Hepatocyte (in vitro differentiated cells): ENCODE results near the gene CTNNA3. TPM values are rescaled to one million over a fixed set of nuclear protein-coding genes. Genes with fewer than 3 reads are reported as not detected.

Experiments used
- DNase-seq: peaks from one replicate; pipeline ENCODE4 v3.0.0-alpha.2; 2016; ENCODE audit warnings: low spot score
- H2AFZ ChIP-seq: fragments of 200-600 bp; sonication (generic); 2 replicates; pipeline ENCODE4 v1.6.0; 2016; ENCODE audit warnings: antibody characterized with exemption, mild to moderate bottlenecking
- H3K27ac ChIP-seq: fragments of 200-600 bp; sonication (generic); 2 replicates; pipeline ENCODE4 v1.5.1; 2016; ENCODE audit warnings: mild to moderate bottlenecking
- H3K27me3 ChIP-seq: fragments of 200-600 bp; sonication (generic); 2 replicates; pipeline ENCODE4 v1.6.1; 2016
- H3K36me3 ChIP-seq: fragments of 200-600 bp; sonication (generic); replicated peaks from 2 replicates; pipeline ENCODE4 v1.5.1; 2016; ENCODE audit warnings: low read depth; ENCODE audit not compliant: insufficient read depth
- H3K4me1 ChIP-seq: fragments of 200-600 bp; sonication (generic); 2 replicates; pipeline ENCODE4 v1.5.1; 2016; ENCODE audit warnings: mild to moderate bottlenecking, moderate library complexity; ENCODE audit not compliant: insufficient read depth
- H3K4me2 ChIP-seq: fragments of 200-600 bp; sonication (generic); 2 replicates; pipeline ENCODE4 v1.6.0; 2016
- H3K4me3 ChIP-seq: fragments of 200-600 bp; sonication (generic); 2 replicates; pipeline ENCODE4 v1.5.1; 2016; ENCODE audit warnings: mild to moderate bottlenecking
- H3K79me2 ChIP-seq: fragments of 200-600 bp; sonication (generic); 2 replicates; pipeline ENCODE4 v1.6.0; 2017; ENCODE audit warnings: mild to moderate bottlenecking
- H3K9me2 ChIP-seq: fragments of 200-600 bp; sonication (generic); replicated peaks from 2 replicates; pipeline ENCODE4 v1.6.0; 2017; ENCODE audit warnings: mild to moderate bottlenecking; ENCODE audit not compliant: insufficient read depth
- H3K9me3 ChIP-seq: fragments of 200-600 bp; sonication (generic); 2 replicates; pipeline ENCODE4 v1.5.1; 2016; ENCODE audit warnings: low read depth, mild to moderate bottlenecking
- H4K20me1 ChIP-seq: fragments of 200-600 bp; sonication (generic); 2 replicates; pipeline ENCODE4 v1.6.0; 2016; ENCODE audit warnings: mild to moderate bottlenecking; ENCODE audit not compliant: insufficient read depth, poor library complexity, severe bottlenecking
- EZH2 ChIP-seq: fragments of 200-600 bp; sonication (generic); IDR thresholded peaks from 2 replicates; pipeline ENCODE4 v1.6.1; 2016; ENCODE audit warnings: antibody characterized with exemption, mild to moderate bottlenecking, borderline replicate concordance
- EZH2phosphoT487 ChIP-seq: fragments of 200-600 bp; sonication (generic); IDR thresholded peaks from one replicate; pipeline ENCODE4 v1.6.1; 2018; ENCODE audit warnings: antibody characterized with exemption, mild to moderate bottlenecking, low read depth, moderate library complexity; ENCODE audit not compliant: unreplicated experiment, severe bottlenecking
- WGBS: methylation state at CpG from one replicate; pipeline ENCODE4 v1.1.6; 2016; ENCODE audit warnings: low lambda C conversion rate; ENCODE audit errors: missing lambda C conversion rate; 5-methylcytosine and 5-hydroxymethylcytosine counted together
- polyA plus RNA-seq: library from polyadenylated mRNA; unstranded; fragments of >200 nt; fragmentation: Nextera tagmentation; extraction: Ambion mirVana; gene quantifications from 2 replicates; pipeline ENCODE4 v1.2.1, GENCODE V29; 2016
- total RNA-seq: library from RNA; depleted of rRNA; stranded (reverse); fragments of >200 nt; gene quantifications from 2 replicates; pipeline ENCODE4 v1.2.3, GENCODE V29; 2014
- TF ChIP-seq, protein P1 (sequence below): fragments of 200-600 bp; sonication (generic); IDR thresholded peaks from 2 replicates; pipeline ENCODE4 v1.5.1; 2016; ENCODE audit warnings: antibody characterized with exemption, mild to moderate bottlenecking; ENCODE audit not compliant: poor library complexity

CTNNA3 gene
- total and polyA plus RNA-seq, 2 experiments from 2014 or later = 12.9 to 25.9 TPM

DNA sequence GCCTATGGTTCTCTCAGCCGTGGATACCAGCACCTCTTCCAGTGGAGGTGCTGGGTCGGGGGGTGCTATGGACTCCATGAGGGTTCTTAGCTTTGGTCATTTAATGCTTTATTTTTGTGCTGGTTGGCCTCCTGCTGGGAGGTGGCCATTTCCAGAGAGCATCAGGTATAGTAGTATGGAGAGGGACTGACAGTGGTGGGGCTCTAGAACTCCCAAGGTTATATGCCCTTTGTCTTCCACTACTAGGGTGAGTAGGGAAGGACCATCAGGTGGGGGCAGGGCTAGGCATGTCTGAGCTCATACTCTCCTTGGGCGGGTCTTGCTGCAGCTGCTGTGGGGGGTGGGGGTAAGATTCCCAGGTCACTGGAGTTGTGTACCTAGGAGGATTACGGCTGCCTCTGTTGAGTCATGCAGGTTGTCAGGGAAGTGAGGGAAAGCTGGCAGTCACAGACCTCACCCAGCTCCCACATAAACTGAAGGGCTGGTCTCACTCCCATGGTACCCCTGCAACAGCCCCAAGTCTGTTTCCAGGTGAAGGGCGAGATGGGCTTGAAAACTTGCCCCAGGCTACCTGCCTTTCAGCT, 1533.3 kb downstream of the CTNNA3 start:
- WGBS = 86% methylated on average over 5 of the region's 5 CpGs
- Histone ChIP-seq H3K27me3 (no peaks in the 10 kb centered on the region), H3K4me2 (no peak overlapping the region), H3K27ac (no peak overlapping the region), H4K20me1 (no peaks in the 10 kb centered on the region), H3K9me2 (no peaks in the 10 kb centered on the region), H3K4me1 (no peaks in the 10 kb centered on the region), H3K36me3 (no peaks in the 10 kb centered on the region), H3K9me3 (no peaks in the 10 kb centered on the region), H3K4me3 (no peak overlapping the region), H2AFZ (no peak overlapping the region), H3K79me2 (no peaks in the 10 kb centered on the region)
- no peak for TF ChIP-seq EZH2phosphoT487
- TF ChIP-seq, protein P1, sequence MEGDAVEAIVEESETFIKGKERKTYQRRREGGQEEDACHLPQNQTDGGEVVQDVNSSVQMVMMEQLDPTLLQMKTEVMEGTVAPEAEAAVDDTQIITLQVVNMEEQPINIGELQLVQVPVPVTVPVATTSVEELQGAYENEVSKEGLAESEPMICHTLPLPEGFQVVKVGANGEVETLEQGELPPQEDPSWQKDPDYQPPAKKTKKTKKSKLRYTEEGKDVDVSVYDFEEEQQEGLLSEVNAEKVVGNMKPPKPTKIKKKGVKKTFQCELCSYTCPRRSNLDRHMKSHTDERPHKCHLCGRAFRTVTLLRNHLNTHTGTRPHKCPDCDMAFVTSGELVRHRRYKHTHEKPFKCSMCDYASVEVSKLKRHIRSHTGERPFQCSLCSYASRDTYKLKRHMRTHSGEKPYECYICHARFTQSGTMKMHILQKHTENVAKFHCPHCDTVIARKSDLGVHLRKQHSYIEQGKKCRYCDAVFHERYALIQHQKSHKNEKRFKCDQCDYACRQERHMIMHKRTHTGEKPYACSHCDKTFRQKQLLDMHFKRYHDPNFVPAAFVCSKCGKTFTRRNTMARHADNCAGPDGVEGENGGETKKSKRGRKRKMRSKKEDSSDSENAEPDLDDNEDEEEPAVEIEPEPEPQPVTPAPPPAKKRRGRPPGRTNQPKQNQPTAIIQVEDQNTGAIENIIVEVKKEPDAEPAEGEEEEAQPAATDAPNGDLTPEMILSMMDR = no peak
- no peak for TF ChIP-seq EZH2
- no peak for DNase-seq

- WGBS = 70% methylated on average over 2 of the region's 2 CpGs
- no peaks in the 10 kb centered on the region for H3K9me2 ChIP-seq
- H3K27me3 ChIP-seq = no peaks in the 10 kb centered on the region
- no peaks in the 10 kb centered on the region for H3K4me1 ChIP-seq
- TF ChIP-seq EZH2 = no peak
- TF ChIP-seq EZH2phosphoT487 = no peak
- TF ChIP-seq, protein P1 = no peak
- H4K20me1 ChIP-seq = no peaks in the 10 kb centered on the region
- H3K36me3 ChIP-seq = no peaks in the 10 kb centered on the region
- H3K27ac ChIP-seq = no peak overlapping the region
- DNase-seq = no peak
- H3K4me2 ChIP-seq = no peak overlapping the region
- H3K79me2 ChIP-seq = no peaks in the 10 kb centered on the region
- H3K9me3 ChIP-seq = no peaks in the 10 kb centered on the region
- no peak overlapping the region for H2AFZ ChIP-seq
- no peak overlapping the region for H3K4me3 ChIP-seq
These were observed 1544.6 kb downstream of the CTNNA3 start for GRCh38 chr10:66151346-66151745.

GRCh38 chr10:66148312-66148711, 1547.7 kb downstream of the CTNNA3 start:
- Histone ChIP-seq H3K9me2 (no peaks in the 10 kb centered on the region), H3K27me3 (no peaks in the 10 kb centered on the region), H3K4me1 (no peaks in the 10 kb centered on the region), H3K79me2 (no peaks in the 10 kb centered on the region), H3K36me3 (no peaks in the 10 kb centered on the region), H4K20me1 (no peaks in the 10 kb centered on the region), H3K4me2 (no peak overlapping the region), H3K9me3 (no peaks in the 10 kb centered on the region), H3K4me3 (no peak overlapping the region), H2AFZ (no peak overlapping the region), H3K27ac (no peak overlapping the region)
- WGBS = 39% methylated on average over 3 of the region's 3 CpGs
- TF ChIP-seq EZH2phosphoT487 = no peak
- TF ChIP-seq, protein P1 = no peak
- no peak for TF ChIP-seq EZH2
- no peak for DNase-seq

DNA sequence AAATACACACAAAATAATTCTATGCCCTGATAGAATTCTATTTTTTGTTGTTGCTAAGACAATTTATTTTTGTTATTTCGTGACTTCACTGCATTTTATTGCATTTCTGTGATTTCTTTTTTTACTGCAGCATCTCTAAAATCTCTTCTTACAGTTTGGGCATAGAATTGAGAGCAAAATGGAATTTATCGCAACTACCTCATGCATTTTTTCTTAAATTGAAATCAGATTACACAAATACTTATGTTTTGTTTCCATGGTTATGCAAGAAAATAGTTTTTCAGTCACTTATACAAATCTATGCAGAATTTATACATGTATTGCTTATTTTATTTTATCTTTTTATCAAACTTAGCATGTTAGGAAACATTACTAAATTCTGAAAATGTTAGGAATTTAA, 1552.0 kb downstream of the CTNNA3 start:
- Histone ChIP-seq H2AFZ (no peak overlapping the region), H3K27me3 (no peaks in the 10 kb centered on the region), H3K4me3 (no peak overlapping the region), H3K36me3 (no peaks in the 10 kb centered on the region), H3K9me3 (no peaks in the 10 kb centered on the region), H3K79me2 (no peaks in the 10 kb centered on the region), H3K27ac (no peak overlapping the region), H4K20me1 (no peaks in the 10 kb centered on the region), H3K4me2 (no peak overlapping the region), H3K9me2 (no peaks in the 10 kb centered on the region), H3K4me1 (no peaks in the 10 kb centered on the region)
- no peak for TF ChIP-seq EZH2
- TF ChIP-seq, protein P1 = no peak
- no peak for TF ChIP-seq EZH2phosphoT487
- DNase-seq = no peak
- WGBS = 83% methylated on average over 2 of the region's 2 CpGs
